Activated B cell treated with CpG ODN at 0.5 μM for 24 hours (primary cell): ENCODE measurements around the gene JDP2. TPM values are rescaled to one million over a fixed set of nuclear protein-coding genes. Genes with fewer than 3 reads are reported as not detected.

ENCODE experiments used
- ATAC-seq: fragments of 200-7000 bp; cut with Tn5 transposase; one replicate; pipeline ENCODE4 v1.10.0; 2021; ENCODE audit warnings: low read depth, mild to moderate bottlenecking, moderate library complexity
- CTCF ChIA-PET: fragments of 350-600 bp; sonication (Branson Sonifier 250); formaldehyde crosslinking; loops from one replicate; lab custom pipeline; 2021; ENCODE audit warnings: antibody characterized with exemption; lab: Charles Lee
- POLR2A ChIA-PET: fragments of 350-600 bp; sonication (Branson Sonifier 250); formaldehyde crosslinking; loops from one replicate; lab custom pipeline; 2021; ENCODE audit warnings: antibody characterized with exemption; lab: Charles Lee
- DNase-seq: peaks from one replicate; pipeline ENCODE4 v3.0.0; 2022
- H3K27ac Mint-ChIP-seq: one replicate; pipeline ENCODE4 v1.8.0; 2020; ENCODE audit warnings: mixed read lengths
- H3K27me3 Mint-ChIP-seq: one replicate; pipeline ENCODE4 v1.8.0; 2021; ENCODE audit warnings: mixed read lengths
- H3K36me3 Mint-ChIP-seq: one replicate; pipeline ENCODE4 v1.8.0; 2021; ENCODE audit warnings: low read depth, mixed read lengths
- H3K4me1 Mint-ChIP-seq: one replicate; pipeline ENCODE4 v1.8.0; 2021; ENCODE audit warnings: mixed read lengths
- H3K4me3 Mint-ChIP-seq: one replicate; pipeline ENCODE4 v1.8.0; 2020; ENCODE audit warnings: mild to moderate bottlenecking, mixed read lengths
- H3K9me3 Mint-ChIP-seq: one replicate; pipeline ENCODE4 v1.8.0; 2020; ENCODE audit warnings: mixed read lengths
- CTCF ChIP-seq: fragments of 200-600 bp; IDR thresholded peaks from one replicate; pipeline ENCODE4 v1.8.0; 2022; ENCODE audit warnings: antibody characterized with exemption, mild to moderate bottlenecking
- intact Hi-C: fragments of 100-400 bp; cut with micrococcal nuclease; formaldehyde crosslinking; loops from one replicate; pipeline ENCODE4 v1.15.1; 2024
- total RNA-seq: library from RNA; stranded (reverse); gene quantifications from 2 replicates; pipeline ENCODE4 v1.2.3, GENCODE V29; 2022

JDP2 gene
- total RNA-seq, 1 donor from 2014 or later, result 21.2 TPM

- POLR2A ChIA-PET, result no interaction called here
- CTCF ChIA-PET, result no interaction called here
- intact Hi-C loops, result no loop called here
- Mint-ChIP-seq H3K4me3 (no peak overlapping the region), H3K9me3 (peaks cover 3% of the 10 kb centered on the region), H3K27me3 (no peaks in the 10 kb centered on the region), H3K27ac (no peak overlapping the region), H3K4me1 (no peaks in the 10 kb centered on the region), H3K36me3 (no peaks in the 10 kb centered on the region)
- no peak for TF ChIP-seq CTCF
- DNase-seq (no peak), ATAC-seq (no peak)
These were observed 34.0 kb upstream of the JDP2 start for GRCh38 chr14:75393794-75394193.

DNA sequence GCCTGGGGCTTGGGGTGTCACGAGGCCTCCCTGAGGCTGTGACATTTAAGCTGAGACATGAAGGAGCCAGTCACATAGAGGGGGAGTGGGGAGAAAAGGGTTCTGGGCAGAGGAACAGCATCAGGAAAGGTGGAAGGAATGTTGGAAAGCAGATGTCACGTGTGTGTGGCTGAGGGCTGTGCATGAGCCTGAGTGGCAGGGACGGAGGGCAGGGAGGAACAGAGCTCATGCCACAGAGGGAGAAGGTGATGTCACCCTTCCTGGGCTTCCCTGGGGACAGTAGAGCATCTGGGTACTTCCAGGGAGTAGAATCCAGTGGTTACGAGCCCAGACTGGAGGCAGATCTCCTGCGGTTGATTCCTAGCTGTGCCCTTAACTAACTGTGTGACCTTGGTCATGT lies 32.0 kb upstream of the JDP2 start:
- ChIA-PET POLR2A (no interaction called here), CTCF (no interaction called here)
- Mint-ChIP-seq H3K4me1 (peaks cover 2% of the 10 kb centered on the region), H3K4me3 (no peak overlapping the region), H3K27me3 (no peaks in the 10 kb centered on the region), H3K36me3 (no peaks in the 10 kb centered on the region), H3K27ac (no peak overlapping the region), H3K9me3 (peaks cover 3% of the 10 kb centered on the region)
- TF ChIP-seq CTCF, result no peak
- no peak for ATAC-seq
- intact Hi-C loops, result no loop called here
- no peak for DNase-seq

DNA sequence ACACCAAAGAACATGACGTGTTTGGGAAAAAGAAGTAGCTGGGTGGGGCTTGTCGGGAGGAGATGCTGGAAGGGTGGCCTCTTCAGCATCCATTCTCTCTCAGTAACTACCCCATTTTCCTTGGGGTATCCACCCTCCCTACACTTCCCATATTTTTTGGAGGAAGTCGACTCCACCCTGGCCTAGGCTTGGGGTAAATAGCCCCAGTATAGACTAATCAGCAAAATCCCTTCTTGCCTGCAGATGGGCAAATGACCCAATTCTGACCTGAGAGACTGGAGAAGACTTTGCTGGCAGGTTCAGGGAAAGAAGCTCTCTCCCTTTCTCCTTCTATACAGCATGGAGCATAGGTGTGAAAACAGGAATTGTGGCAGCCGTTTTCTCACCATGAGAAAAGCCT lies 28.5 kb upstream of the JDP2 start:
- DNase-seq, result no peak
- Mint-ChIP-seq H3K27ac (no peak overlapping the region), H3K4me1 (peaks cover 2% of the 10 kb centered on the region), H3K9me3 (peaks cover 3% of the 10 kb centered on the region), H3K36me3 (no peaks in the 10 kb centered on the region), H3K27me3 (peaks cover 3% of the 10 kb centered on the region), H3K4me3 (no peak overlapping the region)
- CTCF ChIA-PET, result no interaction called here
- intact Hi-C loops, result no loop called here
- no peak for ATAC-seq
- POLR2A ChIA-PET, result interaction anchor here (1.1 kb wide), 1 partner anchor 21 kb away, joined by 3 read pairs; no protein-coding TSS in a partner anchor
- no peak for TF ChIP-seq CTCF

- POLR2A ChIA-PET, result interaction anchor here (1.1 kb wide), 1 partner anchor 20 kb away, joined by 3 read pairs; no protein-coding TSS in a partner anchor
- peaks cover 3% of the 10 kb centered on the region for H3K9me3 Mint-ChIP-seq
- DNase-seq, result no peak
- no peaks in the 10 kb centered on the region for H3K36me3 Mint-ChIP-seq
- H3K27me3 Mint-ChIP-seq, result peaks cover 3% of the 10 kb centered on the region
- CTCF ChIA-PET, result no interaction called here
- intact Hi-C loops, result no loop called here
- no peak for TF ChIP-seq CTCF
- no peak overlapping the region for H3K27ac Mint-ChIP-seq
- peak; percentile 18 for ATAC-seq
- H3K4me3 Mint-ChIP-seq, result no peak overlapping the region
- peaks cover 2% of the 10 kb centered on the region for H3K4me1 Mint-ChIP-seq
These were observed 27.7 kb upstream of the JDP2 start for GRCh38 chr14:75399843-75400775.

DNA sequence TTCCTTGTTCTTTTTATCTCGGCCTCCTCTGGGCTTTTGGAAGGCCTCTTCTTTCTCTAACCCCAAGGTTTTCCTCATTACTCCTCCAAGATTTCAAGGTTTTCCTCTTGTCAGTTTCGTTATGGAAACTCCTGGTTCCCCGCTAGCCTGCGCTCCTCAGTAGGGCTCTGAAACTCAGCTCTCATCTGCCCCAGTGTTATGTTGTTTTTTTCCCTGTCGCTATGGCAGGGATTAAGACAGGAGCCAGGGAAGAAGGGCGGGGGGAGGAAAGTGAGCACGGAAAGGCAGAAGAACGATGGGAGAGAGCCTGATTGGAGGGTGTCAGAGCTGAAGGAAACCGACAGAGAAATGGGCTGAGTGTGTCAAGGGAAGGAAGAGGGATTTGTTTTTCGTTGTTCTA lies 26.5 kb upstream of the JDP2 start:
- DNase-seq, result no peak
- intact Hi-C loops, result no loop called here
- CTCF ChIA-PET, result no interaction called here

More for the DNA sequence above, 26.5 kb upstream of the JDP2 start:
- Mint-ChIP-seq H3K27ac (no peak overlapping the region), H3K9me3 (peaks cover 3% of the 10 kb centered on the region), H3K4me1 (peaks cover 2% of the 10 kb centered on the region), H3K27me3 (peaks cover 3% of the 10 kb centered on the region), H3K4me3 (no peak overlapping the region), H3K36me3 (no peaks in the 10 kb centered on the region)
- POLR2A ChIA-PET, result no interaction called here
- no peak for TF ChIP-seq CTCF
- ATAC-seq, result no peak
